Measurements from ENCODE around the gene PAAF1.
"Not testable (repeated sequence)": the region's sequence is repeated elsewhere in the genome, so short reads cannot be mapped to it uniquely, and the experiment has no call there.

Gene PAAF1

GRCh38 chr11:73869332-73869949 lies 7.4 kb upstream of the PAAF1 start:
- no peak for ATAC-seq (replicated peaks)
- Mint-ChIP-seq H3K36me3 (peaks cover 31 to 46% of the 10 kb centered on the region in 2 donors), H3K27ac (no peak overlapping the region), H3K4me3 (no peak overlapping the region), H3K9me3 (no peaks in the 10 kb centered on the region), H3K4me1 (peaks cover 6 to 13% of the 10 kb centered on the region in 2 donors), H3K27me3 (no peaks in the 10 kb centered on the region)
- DNase-seq, result no peak

GRCh38 chr11:73870261-73870660 lies 6.5 kb upstream of the PAAF1 start:
- Mint-ChIP-seq H3K27ac (no peak overlapping the region), H3K4me3 (no peak overlapping the region), H3K36me3 (peaks cover 32 to 41% of the 10 kb centered on the region in 2 donors), H3K9me3 (no peaks in the 10 kb centered on the region), H3K4me1 (peaks cover 12 to 21% of the 10 kb centered on the region in 2 donors), H3K27me3 (no peaks in the 10 kb centered on the region)
- no peak for ATAC-seq (replicated peaks)
- no peak for DNase-seq

GRCh38 chr11:73872749-73873357 lies 3.9 kb upstream of the PAAF1 start:
- H3K9me3 Mint-ChIP-seq, result no peaks in the 10 kb centered on the region
- H3K36me3 Mint-ChIP-seq, result peaks cover 31 to 43% of the 10 kb centered on the region in 2 donors
- no peak overlapping the region for H3K4me3 Mint-ChIP-seq
- ATAC-seq (replicated peaks) (no peak), DNase-seq (no peak)
- H3K27ac Mint-ChIP-seq, result peak overlapping the region; percentile 20
- H3K4me1 Mint-ChIP-seq, result peaks cover 20 to 33% of the 10 kb centered on the region in 2 donors
- H3K27me3 Mint-ChIP-seq, result no peaks in the 10 kb centered on the region

GRCh38 chr11:73875380-73875779 lies 1.4 kb upstream of the PAAF1 start:
- Mint-ChIP-seq H3K36me3 (peaks cover 32 to 33% of the 10 kb centered on the region in 2 donors), H3K27ac (peak overlapping the region; percentile 98), H3K27me3 (no peaks in the 10 kb centered on the region), H3K4me1 (peaks cover 21 to 37% of the 10 kb centered on the region in 2 donors), H3K9me3 (no peaks in the 10 kb centered on the region), H3K4me3 (peak overlapping the region; percentile 96 to 97)
- ATAC-seq (replicated peaks) (no peak), DNase-seq (no peak)

- Mint-ChIP-seq H3K4me1 (peaks cover 21 to 37% of the 10 kb centered on the region in 2 donors), H3K4me3 (peak overlapping the region; percentile 96 to 97), H3K27ac (peak overlapping the region; percentile 98), H3K9me3 (no peaks in the 10 kb centered on the region), H3K36me3 (peaks cover 31 to 32% of the 10 kb centered on the region in 2 donors), H3K27me3 (no peaks in the 10 kb centered on the region)
- DNase-seq, result no peak
- ATAC-seq (replicated peaks), result no peak
Observed at GRCh38 chr11:73875840-73876239, 959 bp upstream of the PAAF1 start.

- Mint-ChIP-seq H3K27me3 (no peaks in the 10 kb centered on the region), H3K4me3 (no peak overlapping the region), H3K27ac (no peak overlapping the region), H3K4me1 (peaks cover 16 to 29% of the 10 kb centered on the region in 2 donors), H3K9me3 (no peaks in the 10 kb centered on the region), H3K36me3 (peaks cover 19 to 23% of the 10 kb centered on the region in 2 donors)
- ATAC-seq (replicated peaks) (no peak), DNase-seq (no peak)
Observed at GRCh38 chr11:73878771-73879170, 2.0 kb downstream of the PAAF1 start.

GRCh38 chr11:73880449-73880848 lies 3.6 kb downstream of the PAAF1 start:
- not testable (repeated sequence) for H3K4me3 Mint-ChIP-seq; H3K27ac Mint-ChIP-seq; DNase-seq; ATAC-seq (replicated peaks); H3K27me3 Mint-ChIP-seq; H3K9me3 Mint-ChIP-seq
- Mint-ChIP-seq H3K4me1 (peaks cover 7 to 15% of the 10 kb centered on the region in 2 donors), H3K36me3 (peaks cover 14% of the 10 kb centered on the region in 2 donors)

GRCh38 chr11:73883856-73884255 lies 7.1 kb downstream of the PAAF1 start:
- Mint-ChIP-seq H3K36me3 (peaks cover 14 to 15% of the 10 kb centered on the region in 2 donors), H3K4me3 (no peak overlapping the region), H3K27ac (no peak overlapping the region), H3K4me1 (peaks cover 0 to 3% of the 10 kb centered on the region in 2 donors), H3K9me3 (no peaks in the 10 kb centered on the region), H3K27me3 (no peaks in the 10 kb centered on the region)
- DNase-seq, result no peak
- no peak for ATAC-seq (replicated peaks)

GRCh38 chr11:73888244-73888643 lies 11.4 kb downstream of the PAAF1 start:
- Mint-ChIP-seq H3K4me1 (peaks cover 0 to 3% of the 10 kb centered on the region in 2 donors), H3K27ac (no peak overlapping the region), H3K27me3 (no peaks in the 10 kb centered on the region), H3K36me3 (peaks cover 24 to 32% of the 10 kb centered on the region in 2 donors), H3K4me3 (no peak overlapping the region), H3K9me3 (no peaks in the 10 kb centered on the region)
- DNase-seq (no peak), ATAC-seq (replicated peaks) (no peak)

GRCh38 chr11:73889019-73889418 lies 12.2 kb downstream of the PAAF1 start:
- Mint-ChIP-seq H3K4me1 (peaks cover 0 to 3% of the 10 kb centered on the region in 2 donors), H3K36me3 (peaks cover 16 to 24% of the 10 kb centered on the region in 2 donors), H3K4me3 (no peak overlapping the region), H3K27ac (no peak overlapping the region), H3K27me3 (no peaks in the 10 kb centered on the region), H3K9me3 (no peaks in the 10 kb centered on the region)
- DNase-seq, result no peak
- no peak for ATAC-seq (replicated peaks)

- Mint-ChIP-seq H3K27ac (no peak overlapping the region), H3K4me1 (peaks cover 0 to 3% of the 10 kb centered on the region in 2 donors), H3K27me3 (no peaks in the 10 kb centered on the region), H3K9me3 (no peaks in the 10 kb centered on the region), H3K36me3 (peaks cover 16 to 24% of the 10 kb centered on the region in 2 donors), H3K4me3 (no peak overlapping the region)
- ATAC-seq (replicated peaks) (no peak), DNase-seq (no peak)
Observed at GRCh38 chr11:73889536-73889935, 12.7 kb downstream of the PAAF1 start.

- Mint-ChIP-seq H3K4me1 (no peaks in the 10 kb centered on the region), H3K27me3 (no peaks in the 10 kb centered on the region), H3K9me3 (no peaks in the 10 kb centered on the region), H3K27ac (no peak overlapping the region), H3K36me3 (peaks cover 16 to 25% of the 10 kb centered on the region in 2 donors), H3K4me3 (no peak overlapping the region)
- no peak for DNase-seq
- no peak for ATAC-seq (replicated peaks)
Observed at GRCh38 chr11:73893041-73893440, 16.2 kb downstream of the PAAF1 start.

GRCh38 chr11:73894725-73895335 lies 18.0 kb downstream of the PAAF1 start:
- Mint-ChIP-seq H3K36me3 (peaks cover 16 to 22% of the 10 kb centered on the region in 2 donors), H3K27ac (no peak overlapping the region), H3K27me3 (no peaks in the 10 kb centered on the region), H3K9me3 (no peaks in the 10 kb centered on the region), H3K4me1 (no peaks in the 10 kb centered on the region), H3K4me3 (no peak overlapping the region)
- no peak for ATAC-seq (replicated peaks)
- DNase-seq, result no peak

GRCh38 chr11:73902303-73902702 lies 25.5 kb downstream of the PAAF1 start:
- Mint-ChIP-seq H3K4me1 (no peaks in the 10 kb centered on the region), H3K27me3 (no peaks in the 10 kb centered on the region), H3K4me3 (no peak overlapping the region), H3K9me3 (no peaks in the 10 kb centered on the region), H3K36me3 (peaks cover 10 to 29% of the 10 kb centered on the region in 2 donors), H3K27ac (no peak overlapping the region)
- ATAC-seq (replicated peaks), result no peak
- no peak for DNase-seq

GRCh38 chr11:73907191-73907590 lies 30.4 kb downstream of the PAAF1 start:
- peaks cover 14 to 30% of the 10 kb centered on the region in 2 donors for H3K36me3 Mint-ChIP-seq
- DNase-seq, result no peak
- H3K4me1 Mint-ChIP-seq, result no peaks in the 10 kb centered on the region
- ATAC-seq (replicated peaks), result peak; percentile 55 to 57
- no peak overlapping the region for H3K27ac Mint-ChIP-seq
- H3K4me3 Mint-ChIP-seq, result no peak overlapping the region
- no peaks in the 10 kb centered on the region for H3K9me3 Mint-ChIP-seq
- H3K27me3 Mint-ChIP-seq, result no peaks in the 10 kb centered on the region
